Right ventricle myocardium inferior (tissue), 1 donor: Measurements from ENCODE around the gene KRT17. TPM values are rescaled to one million over a fixed set of nuclear protein-coding genes. Genes with fewer than 3 reads are reported as not detected.
"Not testable (repeated sequence)": the region's sequence is repeated elsewhere in the genome, so short reads cannot be mapped to it uniquely, and the experiment has no call there.

ENCODE experiments used
- ATAC-seq: fragments of 200-7000 bp; cut with Tn5 transposase; one replicate; pipeline ENCODE4 v1.9.1; 2020; ENCODE audit warnings: mild to moderate bottlenecking, moderate library complexity
- DNase-seq: peaks from one replicate; pipeline ENCODE4 v3.0.0; 2021; ENCODE audit errors: missing footprints
- intact Hi-C: fragments of 100-400 bp; cut with DNase I; formaldehyde crosslinking; loops from one replicate; pipeline ENCODE4 v1.11.0; 2022
- total RNA-seq: library from RNA; stranded (reverse); fragmentation: NEBNext Ultra II Directional; extraction: Animal tissue kit (Norgen Biotek cat#: 25700); gene quantifications from one replicate; pipeline ENCODE4 v1.2.1, GENCODE V29; 2021
- donor health status: DM: no; HTN: yes; CAD: no; lungs with severe emphysema.

Gene KRT17
- total RNA-seq, 1 donor from 2014 or later: not detected

DNA sequence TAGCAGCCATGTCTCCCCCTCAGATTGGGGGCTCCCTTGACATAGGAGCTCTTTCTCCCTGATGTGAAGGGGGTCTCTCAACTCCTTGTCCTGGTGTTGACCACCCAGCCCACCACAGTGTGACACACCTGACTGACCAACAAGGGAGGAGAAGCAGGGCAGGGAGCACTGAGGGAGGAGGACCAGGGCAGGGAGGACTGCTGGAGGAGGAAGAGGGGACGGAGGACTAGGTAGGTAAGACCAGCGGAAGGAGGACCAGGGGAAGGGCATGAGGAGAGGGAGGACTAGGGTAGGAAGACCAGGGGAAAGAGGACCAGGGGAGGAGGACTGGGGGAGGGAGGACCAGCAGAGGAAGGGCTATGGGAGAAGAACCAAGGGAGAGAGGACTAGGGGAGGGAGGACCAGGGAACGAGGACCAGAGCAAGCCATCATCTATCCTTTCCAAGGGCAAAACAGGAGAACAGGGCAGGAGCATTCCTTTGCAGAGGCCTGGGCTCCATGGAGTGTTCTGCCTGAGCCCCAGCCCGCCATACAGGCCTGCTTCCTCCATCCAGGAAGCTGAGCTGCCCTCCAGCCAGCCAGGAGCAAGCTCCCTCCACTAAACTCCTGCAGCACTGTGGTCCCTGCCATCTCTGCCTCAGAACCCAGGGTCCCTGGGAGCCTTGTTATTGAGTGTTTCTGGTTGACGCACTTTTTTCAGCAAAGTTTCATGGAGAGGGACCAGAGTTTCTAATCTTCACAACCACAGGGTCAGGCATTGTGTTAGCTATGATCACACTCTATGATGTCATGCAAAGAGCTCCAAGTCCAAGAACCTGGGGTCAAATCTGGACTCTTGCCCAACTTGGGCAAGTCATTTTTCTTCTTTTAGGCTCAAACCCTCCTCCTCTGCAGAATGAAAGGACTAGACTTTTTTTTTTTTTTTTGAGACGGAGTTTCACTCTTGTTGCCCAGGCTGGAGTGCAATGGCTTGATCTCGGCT is 15.4 kb upstream of the KRT17 start:
- intact Hi-C loops: no loop called here
- DNase-seq: no peak
- ATAC-seq: no peak

DNA sequence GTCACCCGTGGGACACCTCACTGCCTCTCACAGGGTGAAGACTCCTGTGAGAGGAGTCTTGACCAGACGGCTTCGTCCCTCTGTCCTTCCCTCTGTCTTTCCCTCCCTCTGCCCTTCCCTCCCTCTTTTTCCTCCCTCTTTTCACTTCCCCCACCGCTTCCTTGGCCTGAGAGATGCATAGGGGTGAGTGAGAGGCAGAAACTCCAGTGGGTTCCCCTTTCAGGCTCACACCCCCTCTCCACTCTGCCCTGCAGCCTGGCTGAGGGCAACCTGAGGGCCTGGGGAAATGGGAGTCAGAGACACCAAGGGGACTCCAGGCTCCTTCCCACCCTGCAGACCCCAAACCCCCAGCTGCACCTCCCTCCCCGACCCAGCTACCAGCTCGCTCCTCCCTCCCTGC is 14.6 kb upstream of the KRT17 start:
- peak; percentile 37 for ATAC-seq
- intact Hi-C loops: no loop called here
- DNase-seq: peak; percentile 11

DNA sequence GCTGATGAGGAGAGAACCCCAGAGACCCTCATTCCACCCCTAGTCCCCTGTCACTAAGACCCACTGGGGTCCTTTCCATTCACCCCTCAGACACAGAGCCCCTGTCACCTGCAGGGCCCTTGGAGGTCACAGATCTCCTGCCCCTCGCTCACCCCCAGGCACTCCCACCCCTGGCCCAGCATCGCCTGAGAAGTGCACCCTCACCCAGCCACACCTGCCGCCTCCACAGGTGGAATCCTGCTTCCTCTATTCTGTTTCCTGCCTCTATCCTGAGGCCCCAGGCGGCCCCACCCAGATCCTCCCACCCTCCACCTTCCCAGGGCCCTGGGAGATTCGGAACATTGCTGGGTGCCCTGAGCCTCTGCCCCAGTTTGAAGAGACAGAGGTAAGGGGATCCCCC is 13.8 kb upstream of the KRT17 start:
- intact Hi-C loops: no loop called here
- DNase-seq (no peak), ATAC-seq (no peak)

DNA sequence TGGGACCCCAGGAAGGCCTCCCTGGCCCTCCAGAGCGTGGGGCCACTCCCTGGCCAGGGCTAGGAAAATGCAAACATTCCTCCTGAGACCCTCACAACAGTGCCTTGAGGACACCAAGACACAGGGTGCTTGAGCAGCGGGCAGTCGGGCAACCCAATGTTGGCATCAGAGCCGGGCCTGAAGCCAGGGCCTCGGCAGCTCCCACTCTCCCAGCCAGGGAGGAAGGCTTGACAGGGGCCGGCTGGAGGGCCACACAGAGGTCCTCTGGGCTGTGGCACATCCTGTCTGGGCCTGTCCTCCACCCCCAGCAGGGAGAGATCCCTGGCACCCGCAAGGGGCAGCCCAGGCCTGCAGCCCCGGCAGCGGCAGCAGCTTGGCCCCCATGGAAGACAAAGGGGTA is 12.3 kb upstream of the KRT17 start:
- ATAC-seq (no peak), DNase-seq (no peak)
- intact Hi-C loops: no loop called here

DNA sequence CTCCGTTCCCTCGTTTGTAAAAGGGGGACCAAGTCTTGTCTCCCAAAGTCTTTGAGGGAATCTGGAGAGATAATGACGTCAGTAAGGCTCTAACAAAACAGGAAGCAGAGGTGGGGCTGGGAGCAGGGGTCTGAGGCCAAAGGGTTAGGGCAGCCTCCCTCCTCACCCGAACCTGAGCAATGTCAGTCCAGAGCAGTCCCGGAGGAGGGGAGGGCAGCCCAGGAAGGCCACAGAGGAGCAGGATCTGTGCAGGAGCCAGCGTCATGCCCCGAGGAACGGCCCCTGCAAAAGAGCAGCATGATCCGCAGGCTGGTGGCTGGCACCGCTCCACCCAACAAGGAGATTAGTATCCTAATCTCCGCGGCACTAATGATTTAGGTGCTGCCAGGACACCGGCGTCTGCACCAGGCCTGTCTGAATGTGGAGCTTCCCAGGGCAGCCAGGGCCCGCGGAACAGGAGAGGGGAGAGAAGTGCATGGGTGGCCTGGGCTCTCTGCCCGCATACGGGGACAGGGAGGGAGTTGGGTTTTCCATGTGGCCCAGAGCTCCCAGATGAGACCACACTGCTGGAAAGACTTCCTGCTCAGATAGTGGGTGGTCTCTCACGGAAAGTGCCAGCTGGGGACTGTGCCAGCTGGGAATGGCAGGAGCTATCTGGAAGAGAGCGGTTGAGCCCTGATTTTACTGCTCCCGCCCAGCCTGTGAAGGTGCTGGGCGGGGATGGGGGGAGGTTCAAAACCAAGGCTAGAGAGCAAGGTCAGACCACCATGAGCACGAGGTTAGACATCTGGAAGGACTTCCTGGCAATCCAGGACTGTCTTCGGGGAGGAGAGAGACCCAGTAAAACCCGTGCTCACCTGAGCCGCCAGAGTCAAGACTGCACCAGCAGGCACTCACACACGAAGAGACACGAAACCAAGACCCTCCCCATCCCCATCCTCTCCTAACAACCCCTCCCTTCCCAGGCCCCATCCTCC is 11.0 kb upstream of the KRT17 start:
- intact Hi-C loops: no loop called here
- peak; percentile 43 for ATAC-seq

DNA sequence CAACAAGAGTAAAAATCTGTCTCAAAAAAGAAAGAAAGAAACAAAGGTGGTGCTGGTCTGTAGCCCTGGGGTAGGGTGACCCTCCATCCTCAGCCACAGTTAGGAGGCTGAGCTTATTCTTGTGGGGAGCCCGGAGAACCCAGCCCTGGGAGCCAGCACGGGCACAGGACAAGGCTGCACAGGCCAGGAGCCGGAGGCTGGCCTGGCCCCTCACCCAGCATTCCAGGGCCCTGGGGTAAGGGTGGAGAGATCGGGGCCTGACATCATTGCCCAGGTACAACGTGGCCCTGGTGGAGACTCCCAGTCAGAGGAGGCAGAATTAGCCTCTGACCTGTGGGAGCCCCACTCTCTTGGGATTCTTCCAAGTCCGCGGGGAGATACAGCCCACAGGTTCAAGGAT is 10.3 kb upstream of the KRT17 start:
- intact Hi-C loops: no loop called here
- DNase-seq (no peak), ATAC-seq (no peak)

More for the DNA sequence above, 11.0 kb upstream of the KRT17 start:
- DNase-seq: no peak

DNA sequence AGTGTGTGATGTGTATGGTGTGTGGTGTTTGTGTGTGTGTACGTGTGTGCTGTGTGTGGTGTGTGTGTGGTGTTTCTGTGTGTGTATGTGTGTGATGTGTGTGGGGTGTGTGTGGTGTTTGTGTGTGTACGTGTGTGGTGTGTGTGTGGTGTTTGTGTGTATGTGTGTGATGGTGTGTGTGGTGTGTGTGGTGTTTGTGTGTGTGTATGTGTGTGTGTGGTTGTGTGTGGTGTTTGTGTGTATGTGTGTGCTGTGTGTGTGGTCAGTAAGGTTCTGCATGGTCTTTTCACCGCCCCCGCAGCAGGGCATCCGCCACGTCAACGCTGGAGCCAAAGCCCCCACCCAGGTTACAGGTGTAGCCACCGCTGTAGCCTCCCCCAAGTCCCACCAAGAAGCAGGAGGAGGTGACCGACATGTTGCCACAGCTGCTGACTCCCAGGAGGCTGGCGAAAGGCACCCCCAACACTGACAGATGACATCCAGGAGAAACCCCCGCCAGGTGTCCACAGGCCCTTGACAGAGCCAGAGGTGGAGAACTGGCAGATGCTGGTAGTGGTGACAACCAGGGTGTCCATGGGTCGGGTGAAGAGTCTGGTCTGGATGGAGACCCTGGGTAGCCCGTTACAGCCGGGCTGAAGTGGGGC is 9.3 kb upstream of the KRT17 start:
- intact Hi-C loops: no loop called here
- DNase-seq (no peak), ATAC-seq (no peak)

DNA sequence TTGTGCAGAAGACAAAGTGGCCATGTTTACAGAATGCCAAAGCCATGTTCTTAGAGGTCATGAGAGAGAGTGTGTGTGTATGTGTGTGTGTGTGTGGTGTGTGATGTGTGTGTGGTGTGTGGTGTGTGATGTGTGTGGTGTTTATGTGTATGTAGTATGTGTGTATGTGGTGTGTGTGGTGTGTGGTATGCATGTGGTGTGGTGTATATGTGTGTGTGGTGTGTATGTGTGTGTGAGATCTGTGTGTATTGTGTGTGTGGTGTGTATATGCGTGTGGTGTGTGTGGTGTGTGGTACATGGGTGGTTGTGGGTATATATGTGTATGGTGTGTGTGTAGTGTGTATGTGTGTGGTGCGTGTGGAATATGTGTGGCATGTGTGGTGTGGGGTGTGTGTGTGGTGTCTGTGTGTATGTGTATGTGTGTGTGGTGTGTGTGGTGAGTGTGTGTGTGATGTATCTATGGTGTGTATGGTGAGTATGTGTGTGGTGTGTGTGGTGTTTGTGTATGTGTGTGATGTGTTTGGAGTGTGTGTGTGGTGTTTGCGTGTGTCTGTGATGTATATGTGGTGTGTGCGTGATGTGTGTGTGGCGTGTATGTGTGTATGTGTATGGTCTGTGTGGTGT is 8.2 kb upstream of the KRT17 start:
- intact Hi-C loops: no loop called here
- no peak for DNase-seq
- no peak for ATAC-seq

DNA sequence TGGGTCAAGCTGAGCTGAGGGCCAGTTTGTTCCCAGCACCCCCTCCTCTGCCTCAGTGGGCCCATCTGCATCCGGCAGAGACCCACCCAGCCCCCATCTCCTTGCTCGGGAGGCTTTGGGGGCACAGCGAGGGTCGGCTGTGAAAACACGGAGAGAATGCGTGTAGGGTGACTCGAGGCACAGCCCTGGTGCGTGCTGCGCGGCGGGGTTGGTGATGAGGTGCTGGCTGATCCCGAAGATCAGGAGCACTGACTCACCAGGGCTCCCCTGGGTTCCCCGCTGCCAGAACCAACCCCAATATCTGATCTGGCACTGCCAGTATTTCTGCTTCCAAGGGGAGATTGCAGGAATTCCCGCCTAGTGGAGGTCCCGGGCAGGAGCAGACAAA is 7.5 kb upstream of the KRT17 start:
- ATAC-seq: no peak
- no peak for DNase-seq
- intact Hi-C loops: no loop called here

DNA sequence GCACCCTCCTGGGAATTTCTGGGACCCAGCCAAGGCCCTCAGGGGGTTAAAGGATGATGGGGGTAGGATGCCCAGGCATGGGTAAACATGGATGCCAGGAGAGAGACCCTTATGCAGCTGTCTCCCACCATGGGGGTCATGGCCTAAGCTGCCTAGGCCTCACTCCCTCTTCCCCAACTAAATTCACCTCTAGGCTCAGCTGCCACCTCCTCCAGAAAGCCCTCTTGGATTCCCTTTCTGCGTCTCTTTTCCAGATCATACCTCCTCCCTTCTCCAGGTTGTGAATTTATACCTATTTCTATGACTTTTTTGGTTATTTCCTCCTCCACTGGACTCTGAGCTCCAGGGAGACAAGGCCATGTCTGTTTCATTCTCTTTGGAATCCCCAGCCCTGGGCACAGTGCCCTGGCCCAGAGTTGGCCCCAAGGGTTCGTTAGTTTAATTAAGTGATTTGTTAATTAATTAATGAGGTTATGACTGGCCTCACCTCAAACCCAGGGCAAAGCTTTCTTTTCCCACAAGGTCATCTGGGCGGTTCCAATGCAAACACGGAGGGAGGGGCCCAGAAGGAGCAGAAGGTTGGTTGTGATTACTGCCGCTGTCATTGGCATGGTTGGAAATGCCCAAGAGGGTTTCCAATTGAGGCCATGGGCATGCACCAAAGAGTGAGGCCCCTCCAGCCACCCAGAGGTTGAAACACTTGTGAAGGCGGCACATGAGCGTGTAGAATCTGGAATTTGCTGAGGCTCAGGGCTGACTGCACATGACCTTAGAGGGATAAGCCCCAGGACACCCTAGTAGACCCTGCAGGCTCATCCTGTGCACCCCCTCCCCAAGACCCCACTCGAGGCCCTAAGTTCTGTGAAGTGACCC is 6.9 kb upstream of the KRT17 start:
- ATAC-seq (no peak), DNase-seq (no peak)
- intact Hi-C loops: no loop called here

DNA sequence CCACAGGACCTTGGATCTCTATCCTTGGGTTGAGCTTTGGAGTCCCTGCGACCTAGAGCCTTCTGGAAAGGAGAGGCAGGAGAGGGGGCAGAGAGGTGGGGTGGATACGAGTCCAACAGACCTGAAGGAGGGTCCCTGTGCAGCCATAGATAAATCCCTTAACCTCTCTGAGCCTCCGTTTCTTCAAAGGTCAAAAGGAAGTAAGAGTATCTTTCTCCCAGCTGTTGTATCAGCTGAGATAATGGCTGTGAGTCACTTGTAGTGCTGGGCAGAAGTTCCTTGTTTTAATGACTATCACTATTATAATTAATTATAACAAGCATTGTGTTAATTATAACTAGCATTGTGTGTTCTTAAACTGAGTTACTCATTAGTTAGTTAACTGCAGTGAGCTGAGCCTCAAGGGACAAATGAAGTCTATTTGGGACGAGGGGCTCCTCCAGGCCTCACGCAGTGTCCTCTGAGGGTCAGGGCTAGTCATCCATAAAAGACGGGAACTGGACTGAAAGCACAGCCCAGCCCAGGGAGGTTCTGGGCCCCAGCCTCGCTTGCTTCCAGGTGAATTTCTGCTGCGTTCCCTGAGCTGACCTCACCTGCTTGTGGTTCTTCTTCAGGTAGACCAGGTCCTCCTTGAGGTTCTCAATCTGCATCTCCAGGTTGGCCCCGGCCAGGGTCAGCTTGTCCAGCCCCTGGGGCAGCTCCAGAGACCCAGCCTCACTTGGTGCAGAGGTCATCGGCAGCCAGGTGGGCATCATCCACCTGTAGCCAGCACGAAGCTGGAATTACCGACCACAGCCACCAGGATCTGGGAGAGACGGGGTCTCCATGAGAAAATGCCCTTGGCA is 5.7 kb upstream of the KRT17 start:
- no peak for DNase-seq
- no peak for ATAC-seq
- intact Hi-C loops: no loop called here

DNA sequence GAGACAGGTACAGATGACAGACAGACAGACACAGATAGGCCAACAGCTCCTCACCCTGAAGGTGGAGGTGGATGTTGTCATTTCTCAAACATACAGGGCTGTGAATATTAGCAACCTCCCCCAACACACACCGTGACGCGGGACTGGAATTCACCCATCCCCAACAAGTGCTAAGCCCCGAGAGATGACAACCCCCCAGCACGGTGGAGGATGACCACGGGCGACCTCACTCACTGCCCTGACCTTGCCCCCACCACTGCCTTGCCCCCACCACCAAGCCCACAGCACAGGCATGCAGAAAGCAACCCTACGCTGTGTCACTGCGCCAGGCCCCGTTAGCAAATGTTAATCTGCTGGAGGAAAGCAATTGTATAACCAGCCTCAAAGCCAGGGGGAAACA is 4.9 kb upstream of the KRT17 start:
- intact Hi-C loops: no loop called here
- ATAC-seq (no peak), DNase-seq (no peak)

DNA sequence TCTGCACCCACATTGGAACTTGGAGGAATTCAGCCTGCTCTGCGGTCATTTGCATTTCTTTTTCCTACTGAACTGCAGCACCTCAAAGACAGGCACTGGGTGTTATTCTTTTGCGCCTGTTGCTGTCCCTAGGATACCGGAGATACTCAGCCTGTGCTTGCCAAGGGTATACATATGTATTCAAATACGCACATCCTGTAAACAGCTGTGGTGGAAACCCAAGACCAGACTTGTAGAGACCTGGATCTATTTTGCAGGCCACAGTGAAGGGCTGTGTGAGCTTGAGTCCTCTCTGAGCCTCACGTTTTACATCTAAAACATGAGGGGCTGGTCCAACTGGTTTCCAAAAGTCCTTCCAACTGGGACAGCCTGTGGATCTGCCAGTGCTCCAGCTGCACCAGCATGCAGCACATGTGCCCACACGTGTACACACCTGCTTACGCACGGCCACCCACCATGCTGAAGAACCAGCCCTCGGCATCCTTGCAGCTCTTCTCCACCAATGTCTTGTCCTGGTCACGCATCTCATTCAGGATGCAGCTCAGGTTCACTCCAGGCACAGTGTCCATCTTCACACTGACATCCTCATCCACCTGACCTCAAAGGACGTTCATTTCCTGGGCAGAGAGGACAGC is 4.4 kb upstream of the KRT17 start:
- DNase-seq, ATAC-seq, intact Hi-C loops: not testable (repeated sequence)

DNA sequence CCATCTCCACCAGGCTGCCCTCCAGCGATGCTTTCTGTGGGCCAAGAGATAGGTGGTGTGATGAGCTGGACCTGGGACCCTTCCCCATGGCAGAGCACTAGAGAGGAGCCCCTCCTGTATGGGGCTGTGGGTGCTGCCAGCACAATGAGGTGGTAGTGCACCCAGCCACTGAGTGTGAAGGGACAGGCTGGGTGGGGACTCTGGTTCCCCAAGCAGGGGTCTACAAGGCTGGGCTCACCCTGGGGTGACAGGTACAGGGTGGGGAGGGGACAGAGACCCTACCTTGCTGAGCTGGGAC is 3.6 kb upstream of the KRT17 start:
- intact Hi-C loops, DNase-seq, ATAC-seq: not testable (repeated sequence)

DNA sequence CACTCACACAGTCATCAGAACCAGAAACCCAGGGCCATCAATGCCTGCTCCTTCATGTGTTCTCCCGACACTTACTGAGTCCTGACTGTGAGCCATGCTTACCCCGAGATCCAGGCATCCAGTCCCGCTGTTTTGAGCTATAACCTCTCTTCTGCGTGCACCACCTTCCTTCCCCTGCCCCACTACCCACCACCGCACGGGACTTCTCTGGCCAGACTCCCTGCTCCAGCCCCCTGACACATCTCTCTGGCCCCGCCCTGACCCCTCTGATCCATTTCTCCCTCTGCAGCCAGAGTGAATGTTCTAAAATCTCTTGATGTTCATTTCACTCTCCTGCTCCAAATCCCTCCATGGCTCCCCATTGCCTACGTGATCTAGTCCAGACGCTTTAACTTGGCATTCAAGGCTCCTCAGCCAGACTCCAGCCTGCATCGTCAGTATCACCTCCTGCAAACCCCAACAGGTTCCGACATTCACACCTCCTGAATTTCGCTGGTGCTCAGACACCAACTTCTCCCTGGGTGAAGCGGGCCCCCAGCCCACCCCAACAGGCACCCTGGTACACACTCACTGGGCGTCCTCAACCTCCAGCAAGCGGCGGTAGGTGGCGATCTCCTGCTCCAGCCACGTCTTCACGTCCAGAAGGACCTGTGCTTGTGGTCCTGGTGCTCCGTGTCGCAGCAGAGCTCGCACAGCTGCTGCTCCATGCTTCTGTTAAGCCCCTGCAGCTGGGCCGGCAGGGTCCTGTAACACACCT is 3.1 kb upstream of the KRT17 start:
- DNase-seq: no peak
- ATAC-seq: no peak
- intact Hi-C loops: no loop called here

DNA sequence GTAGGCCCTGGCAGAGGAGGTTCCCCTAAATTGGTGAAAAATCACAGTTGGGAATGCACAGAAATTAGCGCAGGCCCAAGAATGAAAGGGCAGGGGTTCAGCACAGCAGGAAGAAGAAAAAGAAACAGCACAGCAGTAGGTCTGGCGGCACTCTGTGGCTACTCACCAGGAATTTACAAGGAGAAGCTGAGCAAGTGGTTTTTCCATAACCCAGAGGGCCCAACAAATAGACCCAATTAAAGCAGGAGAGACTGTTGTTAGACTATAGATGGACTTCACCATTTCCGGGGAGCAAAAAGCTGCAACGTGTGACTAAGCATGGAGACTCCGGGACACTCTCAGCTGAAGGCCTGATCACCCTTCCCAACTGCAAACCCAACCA is 2.5 kb upstream of the KRT17 start:
- ATAC-seq, intact Hi-C loops, DNase-seq: not testable (repeated sequence)
